ENCODE results near the gene PROCA1.

DNA sequence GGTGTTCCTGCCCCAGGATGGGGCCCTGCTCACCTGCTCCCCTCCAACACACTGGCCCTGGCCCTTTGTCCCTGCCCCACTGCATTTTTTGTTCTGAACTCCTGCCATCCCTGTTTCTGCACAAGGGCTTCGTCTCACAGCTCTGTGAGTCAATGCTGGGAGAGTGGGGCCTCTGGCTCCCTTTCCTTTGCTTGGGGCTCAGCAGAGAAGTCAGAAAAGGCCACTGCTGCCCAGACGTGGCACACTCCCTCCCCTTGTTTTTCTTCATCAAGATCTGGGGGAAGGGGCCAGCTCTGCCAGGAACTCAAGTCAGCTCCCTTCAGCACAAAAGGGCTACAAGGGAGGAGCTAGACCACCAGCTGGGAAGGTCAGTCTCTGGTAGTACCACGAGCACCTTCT lies 8.9 kb downstream of the PROCA1 start:
- TF ChIP-seq, protein P1, sequence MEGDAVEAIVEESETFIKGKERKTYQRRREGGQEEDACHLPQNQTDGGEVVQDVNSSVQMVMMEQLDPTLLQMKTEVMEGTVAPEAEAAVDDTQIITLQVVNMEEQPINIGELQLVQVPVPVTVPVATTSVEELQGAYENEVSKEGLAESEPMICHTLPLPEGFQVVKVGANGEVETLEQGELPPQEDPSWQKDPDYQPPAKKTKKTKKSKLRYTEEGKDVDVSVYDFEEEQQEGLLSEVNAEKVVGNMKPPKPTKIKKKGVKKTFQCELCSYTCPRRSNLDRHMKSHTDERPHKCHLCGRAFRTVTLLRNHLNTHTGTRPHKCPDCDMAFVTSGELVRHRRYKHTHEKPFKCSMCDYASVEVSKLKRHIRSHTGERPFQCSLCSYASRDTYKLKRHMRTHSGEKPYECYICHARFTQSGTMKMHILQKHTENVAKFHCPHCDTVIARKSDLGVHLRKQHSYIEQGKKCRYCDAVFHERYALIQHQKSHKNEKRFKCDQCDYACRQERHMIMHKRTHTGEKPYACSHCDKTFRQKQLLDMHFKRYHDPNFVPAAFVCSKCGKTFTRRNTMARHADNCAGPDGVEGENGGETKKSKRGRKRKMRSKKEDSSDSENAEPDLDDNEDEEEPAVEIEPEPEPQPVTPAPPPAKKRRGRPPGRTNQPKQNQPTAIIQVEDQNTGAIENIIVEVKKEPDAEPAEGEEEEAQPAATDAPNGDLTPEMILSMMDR (IDR thresholded peaks at IDR 0.05), result no peak
- no peak for TF ChIP-seq POLR2A (IDR thresholded peaks at IDR 0.05)
